Cortex of kidney (tissue), 1 donor: ENCODE data around the gene CEBPG.

Experiments
- DNase-seq: peaks from one replicate; lab custom pipeline; 2025; lab: John Stamatoyannopoulos, UW

The CEBPG gene

GRCh38 chr19:33418871-33419787 lies 45.6 kb downstream of the CEBPG start:
- no peak for DNase-seq

DNA sequence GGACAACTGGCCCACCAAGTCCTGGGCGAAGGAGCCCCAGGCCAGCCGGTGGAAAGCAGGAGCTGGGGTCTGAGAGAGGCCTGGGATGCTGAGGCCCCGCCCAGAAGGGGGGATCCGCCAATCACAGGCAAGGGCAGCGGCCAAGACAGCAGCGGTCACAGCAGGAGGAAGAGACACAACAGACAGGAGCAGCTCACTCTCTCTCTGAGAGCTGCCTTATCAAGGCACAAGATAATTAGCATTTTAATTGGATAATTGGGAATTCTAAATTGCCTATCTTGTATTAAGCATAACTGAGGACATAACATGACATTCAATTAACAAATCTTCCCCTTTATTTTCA lies 46.2 kb downstream of the CEBPG start:
- no peak for DNase-seq

- DNase-seq: no peak
Measured at GRCh38 chr19:33420821-33421220, 47.3 kb downstream of the CEBPG start.

DNA sequence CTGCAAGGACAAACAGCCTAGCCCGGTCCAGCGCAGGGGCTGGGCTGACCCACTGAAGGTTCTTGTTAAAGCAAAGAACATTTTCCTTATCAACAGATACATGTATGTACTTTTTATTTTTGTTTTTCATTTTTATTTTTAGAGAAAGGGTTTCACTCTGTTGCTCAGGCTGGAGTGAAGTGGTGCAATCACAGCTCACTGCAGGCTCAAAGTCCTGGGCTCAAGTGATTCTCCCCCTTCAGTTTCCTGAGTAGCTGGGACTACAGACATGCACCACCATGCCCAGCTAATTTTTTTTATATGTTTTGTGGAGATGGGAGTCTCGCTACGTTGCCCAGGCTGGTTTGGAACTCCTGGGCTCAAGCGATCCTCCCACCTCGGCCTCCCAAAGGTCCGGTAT lies 47.9 kb downstream of the CEBPG start:
- no peak for DNase-seq

GRCh38 chr19:33422369-33423180 lies 49.1 kb downstream of the CEBPG start:
- no peak for DNase-seq

- DNase-seq: no peak
Measured at GRCh38 chr19:33424181-33424580, 50.7 kb downstream of the CEBPG start.

- no peak for DNase-seq
Measured at GRCh38 chr19:33426621-33427361, 53.3 kb downstream of the CEBPG start.

GRCh38 chr19:33427801-33428626 lies 54.5 kb downstream of the CEBPG start:
- DNase-seq: no peak

- no peak for DNase-seq
Measured at GRCh38 chr19:33428627-33429125, 55.2 kb downstream of the CEBPG start.

GRCh38 chr19:33429891-33430673 lies 56.6 kb downstream of the CEBPG start:
- no peak for DNase-seq

- no peak for DNase-seq
Measured at GRCh38 chr19:33430674-33431277, 57.3 kb downstream of the CEBPG start.

DNA sequence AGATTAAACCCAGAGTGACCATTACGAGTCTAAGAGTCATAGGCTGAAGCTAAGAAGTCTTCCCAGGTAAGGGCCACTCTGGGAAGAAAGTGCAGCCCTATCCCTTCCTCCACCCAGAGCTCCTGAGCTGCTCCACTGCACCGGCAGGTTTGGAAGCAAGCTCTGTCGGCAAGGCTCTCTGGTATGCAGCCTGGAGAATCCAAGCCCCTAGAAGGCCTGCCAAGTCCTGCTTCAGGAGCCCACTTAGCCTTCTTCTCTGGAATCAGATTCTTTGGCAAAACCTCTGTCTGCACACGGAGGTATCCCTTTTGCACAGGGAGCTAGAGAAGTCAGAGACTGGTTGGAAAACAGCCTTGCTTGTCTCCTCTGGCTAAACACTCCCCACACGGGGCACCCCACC lies 58.5 kb downstream of the CEBPG start:
- DNase-seq: no peak
